ENCODE data around the gene CGN.

Gene CGN

GRCh38 chr1:151478140-151478812 is 32.9 kb upstream of the CGN start:
- H3K27ac ChIP-seq, result no peak overlapping the region
- no peak overlapping the region for H3K4me2 ChIP-seq
- H3K27me3 ChIP-seq, result peaks cover 0 to 7% (median 4%) of the 10 kb centered on the region in 11 experiments; a peak in 7 of 22 replicates
- TF ChIP-seq Cebpa-rat (IDR thresholded peaks at IDR 0.05), result no peak
- H3K36me3 ChIP-seq, result no peaks in the 10 kb centered on the region
- H3K4me3 ChIP-seq, result no peak overlapping the region
- no peak overlapping the region for H3K9ac ChIP-seq
- no peaks in the 10 kb centered on the region for H3K4me1 ChIP-seq
- H4K20me1 ChIP-seq, result no peaks in the 10 kb centered on the region
- peaks cover 14 to 21% (median 17%) of the 10 kb centered on the region in 11 experiments for H3K9me3 ChIP-seq (replicated peaks in 1 of 11)

- Histone ChIP-seq H3K4me1 (no peaks in the 10 kb centered on the region), H3K4me3 (no peak overlapping the region), H3K4me2 (no peak overlapping the region), H3K27me3 (0 out of 22 replicates have a peak, but pooled peaks cover 0 to 1% (median 0%) of the 10 kb centered on the region in 11 experiments), H3K9me3 (replicated peaks in 1 of 11) (peaks cover 14 to 21% (median 17%) of the 10 kb centered on the region in 11 experiments), H3K9ac (no peak overlapping the region), H3K36me3 (no peaks in the 10 kb centered on the region), H4K20me1 (no peaks in the 10 kb centered on the region), H3K27ac (no peak overlapping the region)
- TF ChIP-seq Cebpa-rat (IDR thresholded peaks at IDR 0.05), result no peak
Measured at GRCh38 chr1:151478923-151479322, 32.3 kb upstream of the CGN start.

- Histone ChIP-seq H3K9me3 (replicated peaks in 1 of 11) (peaks cover 14 to 21% (median 17%) of the 10 kb centered on the region in 11 experiments), H3K4me3 (no peak overlapping the region), H3K4me2 (no peak overlapping the region), H3K9ac (no peak overlapping the region), H3K27ac (no peak overlapping the region), H3K36me3 (no peaks in the 10 kb centered on the region), H3K27me3 (no peaks in the 10 kb centered on the region), H3K4me1 (no peaks in the 10 kb centered on the region), H4K20me1 (no peaks in the 10 kb centered on the region)
- TF ChIP-seq Cebpa-rat (IDR thresholded peaks at IDR 0.05), result no peak
Measured at GRCh38 chr1:151479462-151479861, 31.7 kb upstream of the CGN start.

GRCh38 chr1:151482017-151482416 is 29.2 kb upstream of the CGN start:
- Histone ChIP-seq H3K36me3 (no peaks in the 10 kb centered on the region), H3K4me2 (no peak overlapping the region), H3K4me3 (no peak overlapping the region), H3K27me3 (no peaks in the 10 kb centered on the region), H3K4me1 (no peaks in the 10 kb centered on the region), H4K20me1 (no peaks in the 10 kb centered on the region), H3K9ac (no peak overlapping the region), H3K9me3 (replicated peaks in 1 of 11) (peaks cover 14 to 21% (median 17%) of the 10 kb centered on the region in 11 experiments), H3K27ac (no peak overlapping the region)
- no peak for TF ChIP-seq Cebpa-rat (IDR thresholded peaks at IDR 0.05)

GRCh38 chr1:151485685-151486255 is 25.4 kb upstream of the CGN start:
- H3K27me3 ChIP-seq, result no peaks in the 10 kb centered on the region
- H4K20me1 ChIP-seq, result no peaks in the 10 kb centered on the region
- no peak overlapping the region for H3K4me2 ChIP-seq
- H3K27ac ChIP-seq, result no peak overlapping the region
- H3K9me3 ChIP-seq (replicated peaks in 1 of 11), result peaks cover 14 to 21% (median 17%) of the 10 kb centered on the region in 11 experiments
- H3K4me3 ChIP-seq, result no peak overlapping the region
- TF ChIP-seq Cebpa-rat (IDR thresholded peaks at IDR 0.05), result no peak
- no peak overlapping the region for H3K9ac ChIP-seq
- H3K36me3 ChIP-seq, result no peaks in the 10 kb centered on the region
- H3K4me1 ChIP-seq, result no peaks in the 10 kb centered on the region; a peak in 1 of 20 replicates

GRCh38 chr1:151486557-151486956 is 24.6 kb upstream of the CGN start:
- H3K9me3 ChIP-seq (replicated peaks in 1 of 11), result peaks cover 9 to 14% (median 11%) of the 10 kb centered on the region in 11 experiments

GRCh38 chr1:151491641-151492040 is 19.5 kb upstream of the CGN start:
- H3K4me2 ChIP-seq, result no peak overlapping the region
- H3K36me3 ChIP-seq, result no peaks in the 10 kb centered on the region
- H3K9me3 ChIP-seq (replicated peaks in 1 of 11), result no peaks in the 10 kb centered on the region
- H3K27me3 ChIP-seq, result no peaks in the 10 kb centered on the region
- no peak overlapping the region for H3K9ac ChIP-seq
- H3K4me1 ChIP-seq, result no peaks in the 10 kb centered on the region; a peak in 1 of 20 replicates
- H3K27ac ChIP-seq, result no peak overlapping the region
- H4K20me1 ChIP-seq, result no peaks in the 10 kb centered on the region
- TF ChIP-seq Cebpa-rat (IDR thresholded peaks at IDR 0.05), result no peak
- H3K4me3 ChIP-seq, result no peak overlapping the region

More at GRCh38 chr1:151486557-151486956, 24.6 kb upstream of the CGN start:
- H3K9ac ChIP-seq, result no peak overlapping the region
- TF ChIP-seq Cebpa-rat (IDR thresholded peaks at IDR 0.05), result no peak
- H3K4me1 ChIP-seq, result no peaks in the 10 kb centered on the region; a peak in 1 of 20 replicates
- H3K4me3 ChIP-seq, result no peak overlapping the region
- no peaks in the 10 kb centered on the region for H3K27me3 ChIP-seq
- H3K4me2 ChIP-seq, result no peak overlapping the region
- H4K20me1 ChIP-seq, result no peaks in the 10 kb centered on the region
- no peak overlapping the region for H3K27ac ChIP-seq
- H3K36me3 ChIP-seq, result no peaks in the 10 kb centered on the region

- Histone ChIP-seq H4K20me1 (no peaks in the 10 kb centered on the region), H3K4me2 (no peak overlapping the region), H3K36me3 (no peaks in the 10 kb centered on the region), H3K27ac (no peak overlapping the region), H3K4me1 (no peaks in the 10 kb centered on the region; a peak in 1 of 20 replicates), H3K9ac (no peak overlapping the region), H3K27me3 (no peaks in the 10 kb centered on the region), H3K9me3 (replicated peaks in 1 of 11) (no peaks in the 10 kb centered on the region), H3K4me3 (no peak overlapping the region)
- TF ChIP-seq Cebpa-rat (IDR thresholded peaks at IDR 0.05), result no peak
Measured at GRCh38 chr1:151492120-151492519, 19.1 kb upstream of the CGN start.

- TF ChIP-seq Cebpa-rat (IDR thresholded peaks at IDR 0.05), result no peak
- no peaks in the 10 kb centered on the region for H3K27me3 ChIP-seq
Measured at GRCh38 chr1:151493042-151493441, 18.1 kb upstream of the CGN start.

More at GRCh38 chr1:151493042-151493441, 18.1 kb upstream of the CGN start:
- Histone ChIP-seq H3K9me3 (replicated peaks in 1 of 11) (no peaks in the 10 kb centered on the region), H3K4me2 (no peak overlapping the region), H3K36me3 (no peaks in the 10 kb centered on the region), H3K27ac (no peak overlapping the region), H3K4me3 (no peak overlapping the region), H3K9ac (no peak overlapping the region), H3K4me1 (no peaks in the 10 kb centered on the region; a peak in 1 of 20 replicates), H4K20me1 (no peaks in the 10 kb centered on the region)
